Measurements from ENCODE around the gene CAMTA1.

CAMTA1 gene

GRCh38 chr1:7047866-7048265, 262.6 kb downstream of the CAMTA1 start:
- DNase-seq: no peak

GRCh38 chr1:7048395-7048794, 263.1 kb downstream of the CAMTA1 start:
- no peak for DNase-seq

- no peak for DNase-seq
Observed at GRCh38 chr1:7049913-7050625, 264.8 kb downstream of the CAMTA1 start.

- no peak for DNase-seq
Observed at GRCh38 chr1:7050751-7051665, 265.8 kb downstream of the CAMTA1 start.

GRCh38 chr1:7052701-7053100, 267.4 kb downstream of the CAMTA1 start:
- DNase-seq: no peak

GRCh38 chr1:7060745-7061144, 275.5 kb downstream of the CAMTA1 start:
- no peak for DNase-seq

- DNase-seq: no peak
Observed at GRCh38 chr1:7062346-7063061, 277.2 kb downstream of the CAMTA1 start.

- no peak for DNase-seq
Observed at GRCh38 chr1:7063981-7064380, 278.7 kb downstream of the CAMTA1 start.

- DNase-seq: no peak
Observed at GRCh38 chr1:7068552-7068951, 283.3 kb downstream of the CAMTA1 start.

- no peak for DNase-seq
Observed at GRCh38 chr1:7069931-7070330, 284.7 kb downstream of the CAMTA1 start.

GRCh38 chr1:7070389-7071029, 285.3 kb downstream of the CAMTA1 start:
- DNase-seq: peak; percentile 48

- DNase-seq: no peak
Observed at GRCh38 chr1:7076117-7076516, 290.9 kb downstream of the CAMTA1 start.

GRCh38 chr1:7076572-7076971, 291.3 kb downstream of the CAMTA1 start:
- no peak for DNase-seq

- no peak for DNase-seq
Observed at GRCh38 chr1:7077136-7077535, 291.9 kb downstream of the CAMTA1 start.

GRCh38 chr1:7077970-7078369, 292.7 kb downstream of the CAMTA1 start:
- DNase-seq: no peak

- no peak for DNase-seq
Observed at GRCh38 chr1:7079637-7080036, 294.4 kb downstream of the CAMTA1 start.

- no peak for DNase-seq
Observed at GRCh38 chr1:7084232-7084894, 299.1 kb downstream of the CAMTA1 start.

- no peak for DNase-seq
Observed at GRCh38 chr1:7085521-7085920, 300.3 kb downstream of the CAMTA1 start.

GRCh38 chr1:7086106-7086505, 300.9 kb downstream of the CAMTA1 start:
- DNase-seq: no peak

- DNase-seq: no peak
Observed at GRCh38 chr1:7087888-7088287, 302.6 kb downstream of the CAMTA1 start.

GRCh38 chr1:7089497-7089896, 304.2 kb downstream of the CAMTA1 start:
- no peak for DNase-seq

GRCh38 chr1:7093297-7093696, 308.0 kb downstream of the CAMTA1 start:
- no peak for DNase-seq
